Panc1 (cell line): ENCODE measurements around the gene AP3B1.

Experiments
- POLR2AphosphoS5 ChIP-seq: IDR thresholded peaks from 2 replicates; pipeline ENCODE4 v1.6.1; 2012; ENCODE audit warnings: mild to moderate bottlenecking, low read depth, low read length, moderate library complexity
- TF ChIP-seq, protein P1 (sequence below): fragments of 450-650 bp; IDR thresholded peaks from 2 replicates; pipeline ENCODE4 v1.5.1; 2017; ENCODE audit warnings: mild to moderate bottlenecking

DNA sequence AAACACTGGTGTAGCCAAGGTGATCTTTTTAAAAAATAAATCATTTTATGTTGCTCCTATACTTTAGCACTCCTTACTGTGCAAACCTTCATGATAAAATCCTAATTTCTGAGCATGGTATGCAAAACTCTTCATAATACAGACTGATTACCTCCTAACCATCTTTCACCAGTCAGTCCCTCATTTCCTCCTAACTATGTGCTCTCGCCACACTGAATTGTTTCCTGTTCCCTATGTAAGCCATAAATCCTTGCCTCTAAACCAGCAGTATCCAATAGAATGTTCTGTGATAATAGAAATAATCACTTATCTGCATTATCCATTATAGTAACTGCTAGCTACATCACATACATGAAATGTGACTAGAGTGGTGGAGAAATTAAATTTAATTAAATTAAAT lies 10.7 kb downstream of the AP3B1 start:
- TF ChIP-seq, protein P1, sequence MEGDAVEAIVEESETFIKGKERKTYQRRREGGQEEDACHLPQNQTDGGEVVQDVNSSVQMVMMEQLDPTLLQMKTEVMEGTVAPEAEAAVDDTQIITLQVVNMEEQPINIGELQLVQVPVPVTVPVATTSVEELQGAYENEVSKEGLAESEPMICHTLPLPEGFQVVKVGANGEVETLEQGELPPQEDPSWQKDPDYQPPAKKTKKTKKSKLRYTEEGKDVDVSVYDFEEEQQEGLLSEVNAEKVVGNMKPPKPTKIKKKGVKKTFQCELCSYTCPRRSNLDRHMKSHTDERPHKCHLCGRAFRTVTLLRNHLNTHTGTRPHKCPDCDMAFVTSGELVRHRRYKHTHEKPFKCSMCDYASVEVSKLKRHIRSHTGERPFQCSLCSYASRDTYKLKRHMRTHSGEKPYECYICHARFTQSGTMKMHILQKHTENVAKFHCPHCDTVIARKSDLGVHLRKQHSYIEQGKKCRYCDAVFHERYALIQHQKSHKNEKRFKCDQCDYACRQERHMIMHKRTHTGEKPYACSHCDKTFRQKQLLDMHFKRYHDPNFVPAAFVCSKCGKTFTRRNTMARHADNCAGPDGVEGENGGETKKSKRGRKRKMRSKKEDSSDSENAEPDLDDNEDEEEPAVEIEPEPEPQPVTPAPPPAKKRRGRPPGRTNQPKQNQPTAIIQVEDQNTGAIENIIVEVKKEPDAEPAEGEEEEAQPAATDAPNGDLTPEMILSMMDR = no peak
- no peak for TF ChIP-seq POLR2AphosphoS5
